VCaP (cell line): ENCODE measurements around the gene HBQ1.
"Not testable (repeated sequence)": the region's sequence is repeated elsewhere in the genome, so short reads cannot be mapped to it uniquely, and the experiment has no call there.

Experiments
- H3K27ac ChIP-seq: fragments of 450-650 bp; 2 replicates; pipeline ENCODE4 v1.5.1; 2017
- CTCF ChIP-seq: fragments of 450-650 bp; conservative IDR thresholded peaks from 2 replicates; pipeline ENCODE4 v1.5.1; 2017; ENCODE audit warnings: mild to moderate bottlenecking, moderate library complexity

Gene HBQ1

GRCh38 chr16:200388-200787, 20.1 kb downstream of the HBQ1 start:
- no peak overlapping the region for H3K27ac ChIP-seq
- TF ChIP-seq CTCF: no peak

GRCh38 chr16:203246-203645, 23.0 kb downstream of the HBQ1 start:
- TF ChIP-seq CTCF: no peak
- H3K27ac ChIP-seq: no peak overlapping the region

- not testable (repeated sequence) for H3K27ac ChIP-seq
Observed at GRCh38 chr16:204046-204445, 23.8 kb downstream of the HBQ1 start.

- not testable (repeated sequence) for H3K27ac ChIP-seq
Observed at GRCh38 chr16:209359-209758, 29.1 kb downstream of the HBQ1 start.

- not testable (repeated sequence) for H3K27ac ChIP-seq
Observed at GRCh38 chr16:211631-212180, 31.4 kb downstream of the HBQ1 start.

GRCh38 chr16:212999-213398, 32.7 kb downstream of the HBQ1 start:
- H3K27ac ChIP-seq: no peak overlapping the region
- no peak for TF ChIP-seq CTCF

- H3K27ac ChIP-seq: no peak overlapping the region
- TF ChIP-seq CTCF: no peak
Observed at GRCh38 chr16:220021-220420, 39.8 kb downstream of the HBQ1 start.

GRCh38 chr16:228151-228851, 48.0 kb downstream of the HBQ1 start:
- TF ChIP-seq CTCF: no peak
- H3K27ac ChIP-seq: peak overlapping the region; percentile 83

GRCh38 chr16:228852-229730, 48.8 kb downstream of the HBQ1 start, which contains the start of gene LUC7L:
TSS of gene LUC7L (minus strand) at chr16:229449. CDS start at chr16:229339, 110 bp downstream.
- no peak for TF ChIP-seq CTCF
- peak within 1 kb of the TSS; percentile 83 for H3K27ac ChIP-seq
